NT2/D1 (cell line): Measurements from ENCODE around the gene CARD14.

ENCODE experiments used
- YY1 ChIP-seq: IDR thresholded peaks from 2 replicates; pipeline ENCODE4 v1.6.1; 2011; ENCODE audit not compliant: insufficient read length, insufficient read depth
- ZNF274 ChIP-seq: IDR thresholded peaks from 2 replicates; pipeline ENCODE4 v1.6.1; 2011; ENCODE audit warnings: mild to moderate bottlenecking, low read depth, low read length

- TF ChIP-seq YY1 (no peak), ZNF274 (no peak)
Observed at GRCh38 chr17:80212109-80212508, 42.3 kb downstream of the CARD14 start.
